A673 (cell line): ENCODE measurements around the gene ZNF43.
"Not testable (repeated sequence)": the region's sequence is repeated elsewhere in the genome, so short reads cannot be mapped to it uniquely, and the experiment has no call there.

Source experiments
- EZH2 ChIP-seq: fragments of 200-600 bp; sonication (generic); IDR thresholded peaks from 2 replicates; pipeline ENCODE4 v1.6.1; 2017; ENCODE audit warnings: borderline replicate concordance, low read depth, mild to moderate bottlenecking, mixed read lengths, antibody characterized with exemption, low read length; ENCODE audit not compliant: poor library complexity, severe bottlenecking
- TF ChIP-seq, protein P1 (sequence below): fragments of 300-800, 200-600 bp; sonication (generic); conservative IDR thresholded peaks from 2 replicates; pipeline ENCODE4 v1.5.1; 2017; ENCODE audit warnings: low read depth, mild to moderate bottlenecking, antibody characterized with exemption, low read length, moderate library complexity, mixed read lengths

- TF ChIP-seq, protein P1, sequence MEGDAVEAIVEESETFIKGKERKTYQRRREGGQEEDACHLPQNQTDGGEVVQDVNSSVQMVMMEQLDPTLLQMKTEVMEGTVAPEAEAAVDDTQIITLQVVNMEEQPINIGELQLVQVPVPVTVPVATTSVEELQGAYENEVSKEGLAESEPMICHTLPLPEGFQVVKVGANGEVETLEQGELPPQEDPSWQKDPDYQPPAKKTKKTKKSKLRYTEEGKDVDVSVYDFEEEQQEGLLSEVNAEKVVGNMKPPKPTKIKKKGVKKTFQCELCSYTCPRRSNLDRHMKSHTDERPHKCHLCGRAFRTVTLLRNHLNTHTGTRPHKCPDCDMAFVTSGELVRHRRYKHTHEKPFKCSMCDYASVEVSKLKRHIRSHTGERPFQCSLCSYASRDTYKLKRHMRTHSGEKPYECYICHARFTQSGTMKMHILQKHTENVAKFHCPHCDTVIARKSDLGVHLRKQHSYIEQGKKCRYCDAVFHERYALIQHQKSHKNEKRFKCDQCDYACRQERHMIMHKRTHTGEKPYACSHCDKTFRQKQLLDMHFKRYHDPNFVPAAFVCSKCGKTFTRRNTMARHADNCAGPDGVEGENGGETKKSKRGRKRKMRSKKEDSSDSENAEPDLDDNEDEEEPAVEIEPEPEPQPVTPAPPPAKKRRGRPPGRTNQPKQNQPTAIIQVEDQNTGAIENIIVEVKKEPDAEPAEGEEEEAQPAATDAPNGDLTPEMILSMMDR = not testable (repeated sequence)
- TF ChIP-seq EZH2 = not testable (repeated sequence)
Measured at GRCh38 chr19:21885516-21885915, 49.5 kb upstream of the ZNF43 start.
